ENCODE data around the gene STPG2.

GRCh38 chr4:97585274-97585673 is 558.0 kb downstream of the STPG2 start:
- TF ChIP-seq ATF2 (IDR thresholded peaks at IDR 0.05; ENCODE audit: low read length) (no peak), NRF1 (IDR thresholded peaks at IDR 0.05; ENCODE audit: low read depth, low read length) (no peak), HDAC6 (IDR thresholded peaks at IDR 0.05; ENCODE audit: low read depth, low read length) (no peak)

Measured in H1 (cell line).